RWPE1 (cell line): ENCODE measurements around the gene POU2F1.

Experiments
- CTCF ChIA-PET: fragments of 350-600 bp; sonication (Branson Sonifier 250); formaldehyde crosslinking; extraction: SDS; loops from one replicate; lab custom pipeline; 2021; lab: Yijun Ruan, JAX
- POLR2A ChIA-PET: fragments of 400-600 bp; formaldehyde crosslinking; extraction: SDS; loops from one replicate; lab custom pipeline; 2020; ENCODE audit warnings: antibody characterized with exemption; ENCODE audit not compliant: low non-redundant PET; lab: Yijun Ruan, JAX
- DNase-seq: peaks from one replicate; pipeline ENCODE4 v3.0.0; 2012; ENCODE audit warnings: low spot score
- H3K27ac ChIP-seq: fragments of 450-650 bp; 2 replicates; pipeline ENCODE4 v1.5.1; 2017
- TF ChIP-seq, protein P1 (sequence below): fragments of 450-650 bp; conservative IDR thresholded peaks from 2 replicates; pipeline ENCODE4 v1.5.1; 2017; ENCODE audit warnings: low read depth, mild to moderate bottlenecking

The POU2F1 gene

DNA sequence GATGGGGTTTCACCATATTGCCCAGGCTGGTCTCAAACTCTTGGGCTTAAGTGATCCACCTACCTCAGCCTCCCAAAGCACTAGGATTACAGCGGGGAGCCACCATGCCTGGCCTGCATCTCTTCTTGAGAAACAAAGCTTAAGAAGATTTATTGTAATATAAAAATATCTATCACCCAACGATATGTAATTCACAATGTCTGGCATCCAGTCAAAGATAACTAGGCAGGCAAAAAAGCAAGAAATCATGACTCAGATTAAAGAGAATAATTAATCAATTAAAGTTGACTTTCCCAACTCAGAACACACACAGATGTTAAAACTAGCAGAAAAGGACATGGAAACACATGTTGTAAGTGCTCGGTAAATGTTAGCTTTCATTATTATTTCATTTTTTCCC lies 26.5 kb upstream of the POU2F1 start:
- ChIA-PET CTCF (interaction anchor here (0.9 kb wide), 1 partner anchor 135 kb away, joined by 3 read pairs; no protein-coding TSS in a partner anchor), POLR2A (no interaction called here)
- no peak overlapping the region for H3K27ac ChIP-seq
- TF ChIP-seq, protein P1, sequence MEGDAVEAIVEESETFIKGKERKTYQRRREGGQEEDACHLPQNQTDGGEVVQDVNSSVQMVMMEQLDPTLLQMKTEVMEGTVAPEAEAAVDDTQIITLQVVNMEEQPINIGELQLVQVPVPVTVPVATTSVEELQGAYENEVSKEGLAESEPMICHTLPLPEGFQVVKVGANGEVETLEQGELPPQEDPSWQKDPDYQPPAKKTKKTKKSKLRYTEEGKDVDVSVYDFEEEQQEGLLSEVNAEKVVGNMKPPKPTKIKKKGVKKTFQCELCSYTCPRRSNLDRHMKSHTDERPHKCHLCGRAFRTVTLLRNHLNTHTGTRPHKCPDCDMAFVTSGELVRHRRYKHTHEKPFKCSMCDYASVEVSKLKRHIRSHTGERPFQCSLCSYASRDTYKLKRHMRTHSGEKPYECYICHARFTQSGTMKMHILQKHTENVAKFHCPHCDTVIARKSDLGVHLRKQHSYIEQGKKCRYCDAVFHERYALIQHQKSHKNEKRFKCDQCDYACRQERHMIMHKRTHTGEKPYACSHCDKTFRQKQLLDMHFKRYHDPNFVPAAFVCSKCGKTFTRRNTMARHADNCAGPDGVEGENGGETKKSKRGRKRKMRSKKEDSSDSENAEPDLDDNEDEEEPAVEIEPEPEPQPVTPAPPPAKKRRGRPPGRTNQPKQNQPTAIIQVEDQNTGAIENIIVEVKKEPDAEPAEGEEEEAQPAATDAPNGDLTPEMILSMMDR, result no peak
- DNase-seq, result no peak

DNA sequence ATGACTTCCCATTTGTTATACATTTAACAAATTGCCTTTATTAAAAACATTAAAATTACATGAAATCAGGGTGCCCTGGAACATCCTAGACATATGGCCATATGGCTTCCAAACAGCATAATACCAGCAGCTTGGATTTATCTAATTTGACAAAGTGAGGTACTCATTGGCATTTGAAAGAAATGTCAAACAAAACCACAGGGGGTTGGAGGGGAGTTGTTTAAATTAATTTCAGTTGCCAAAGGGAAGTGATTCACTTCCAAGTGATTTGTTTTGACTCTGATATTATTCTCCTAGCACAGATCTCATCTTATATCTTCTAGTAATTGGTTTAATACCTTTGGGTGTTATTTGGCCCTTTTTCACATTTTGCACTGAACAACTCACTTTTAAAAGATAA lies 24.5 kb upstream of the POU2F1 start:
- POLR2A ChIA-PET, result no interaction called here
- no peak overlapping the region for H3K27ac ChIP-seq
- TF ChIP-seq, protein P1, result no peak
- CTCF ChIA-PET, result no interaction called here
- peak; percentile 26 for DNase-seq

DNA sequence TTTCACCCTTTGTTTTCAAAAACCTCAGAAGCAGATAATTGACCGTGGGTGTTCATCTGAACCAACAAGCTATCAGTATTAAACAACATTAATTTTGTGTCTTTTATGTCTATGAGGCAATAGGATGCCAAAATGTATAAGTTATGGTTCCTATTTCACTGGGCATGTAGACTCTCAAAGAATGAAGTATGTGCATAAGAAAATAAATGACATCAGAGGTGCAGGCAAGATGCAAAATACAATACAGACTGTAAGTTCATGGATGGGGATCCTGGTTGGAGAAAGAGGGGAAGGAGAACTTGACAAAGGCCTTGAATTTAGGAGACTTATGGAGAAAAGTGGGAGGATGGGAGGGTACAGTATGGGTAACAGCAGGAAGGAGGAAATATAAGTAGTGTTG lies 23.4 kb upstream of the POU2F1 start:
- CTCF ChIA-PET, result no interaction called here

DNA sequence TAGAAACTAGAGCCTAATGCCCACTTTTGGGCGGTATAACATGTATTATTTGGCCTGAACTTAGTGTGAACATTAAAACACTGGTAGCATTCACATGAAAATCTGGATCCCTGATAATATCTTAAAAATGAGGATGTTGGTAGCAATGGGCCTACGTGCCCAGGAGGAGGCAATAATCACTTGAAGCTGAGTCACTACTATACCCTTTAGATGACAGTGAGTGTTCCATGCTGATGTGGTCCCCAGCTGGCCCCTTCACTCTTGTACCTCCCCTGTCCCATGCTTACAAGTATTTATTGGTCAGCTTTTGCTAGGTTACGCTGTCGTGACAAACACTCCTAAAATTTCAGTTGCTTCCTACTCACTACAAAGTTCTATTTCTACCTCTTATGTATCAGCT lies 23.0 kb upstream of the POU2F1 start:
- H3K27ac ChIP-seq, result no peak overlapping the region
- POLR2A ChIA-PET, result no interaction called here
- CTCF ChIA-PET, result no interaction called here
- TF ChIP-seq, protein P1, result no peak
- no peak for DNase-seq

More for the DNA sequence above, 23.4 kb upstream of the POU2F1 start:
- no peak for DNase-seq
- POLR2A ChIA-PET, result no interaction called here
- TF ChIP-seq, protein P1, result no peak
- no peak overlapping the region for H3K27ac ChIP-seq

DNA sequence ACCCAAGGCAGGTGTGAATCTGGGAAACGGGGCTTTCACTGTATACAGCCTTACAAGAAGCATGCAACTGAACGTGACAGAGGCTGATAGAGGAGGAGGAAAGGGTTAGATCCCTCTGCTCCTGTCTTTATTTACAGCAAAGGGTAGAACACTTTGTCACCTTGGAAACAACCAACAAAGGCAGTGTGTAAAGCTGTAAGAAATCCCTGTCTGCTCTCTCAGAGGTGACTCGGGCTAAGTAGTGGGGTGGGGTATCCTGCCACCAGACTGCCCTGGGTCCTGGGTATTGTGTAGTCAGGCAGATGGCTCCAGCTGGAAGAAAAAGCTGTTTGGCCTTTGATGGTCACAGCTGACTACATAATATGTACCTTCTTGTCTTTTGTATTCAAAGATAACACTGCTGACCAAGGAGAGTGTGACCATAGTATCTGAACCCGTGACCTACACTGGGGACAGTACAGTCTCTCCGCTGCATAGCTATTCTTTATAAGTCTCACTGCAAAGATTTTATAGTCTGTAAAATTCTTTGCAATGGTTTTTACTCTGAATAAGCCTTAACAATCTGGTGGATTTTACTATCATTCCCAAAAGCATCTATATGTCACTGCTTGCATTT lies 22.1 kb upstream of the POU2F1 start:
- ChIA-PET CTCF (no interaction called here), POLR2A (no interaction called here)
- H3K27ac ChIP-seq, result no peak overlapping the region
- TF ChIP-seq, protein P1, result no peak
- DNase-seq, result no peak

DNA sequence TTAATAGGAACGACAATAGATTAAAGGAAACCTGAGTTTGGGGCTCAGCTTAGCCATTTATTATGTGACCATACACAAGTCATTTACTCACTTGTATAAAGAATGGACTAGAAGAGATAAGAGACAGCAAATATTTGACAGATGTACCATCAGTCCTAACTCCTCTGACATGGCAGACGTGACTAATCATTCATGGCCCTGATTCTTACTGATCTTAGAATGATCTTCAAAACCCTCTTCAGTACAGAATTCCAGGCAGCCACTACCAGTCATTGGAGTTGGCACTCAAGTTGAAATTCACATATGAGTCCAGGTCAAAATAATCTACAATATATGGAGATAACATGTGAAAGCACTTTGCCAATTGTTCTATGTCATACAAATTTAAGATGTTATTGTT lies 21.0 kb upstream of the POU2F1 start:
- TF ChIP-seq, protein P1, result no peak
- no peak overlapping the region for H3K27ac ChIP-seq
- ChIA-PET POLR2A (no interaction called here), CTCF (no interaction called here)
- no peak for DNase-seq
